Stimulated activated CD8-positive, alpha-beta memory T cell treated with anti-CD3 and anti-CD28 coated beads, Interleukin-15, amount 100 ng/mL, for 4 hours (primary cell): ENCODE data around the gene DTNB.

ENCODE experiments used
- DNase-seq, 2 donors: peaks; one replicate each; pipeline ENCODE4 v3.0.0-alpha.2; 2020; ENCODE audit warnings: low read depth in 2 of 2

Gene DTNB

DNA sequence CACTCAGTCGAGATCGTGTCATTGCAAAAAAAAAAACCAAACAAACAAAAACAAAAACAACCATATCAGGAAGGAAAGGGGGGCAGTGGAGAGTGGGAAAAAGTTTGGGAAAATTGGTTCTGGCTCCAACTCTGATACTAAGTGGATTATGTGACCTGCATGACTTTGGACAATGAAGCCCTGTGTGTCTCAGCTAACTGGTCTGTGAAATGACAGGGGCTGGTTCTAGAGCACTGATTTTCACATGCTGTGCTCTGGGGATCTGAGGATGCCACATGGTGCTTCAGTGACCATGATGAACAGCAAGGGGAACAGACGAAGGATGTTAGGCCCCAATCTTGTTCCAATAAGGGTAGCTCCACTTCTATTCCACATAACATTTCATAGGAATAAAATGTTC is 174.2 kb downstream of the DTNB start:
- DNase-seq = no peak

DNA sequence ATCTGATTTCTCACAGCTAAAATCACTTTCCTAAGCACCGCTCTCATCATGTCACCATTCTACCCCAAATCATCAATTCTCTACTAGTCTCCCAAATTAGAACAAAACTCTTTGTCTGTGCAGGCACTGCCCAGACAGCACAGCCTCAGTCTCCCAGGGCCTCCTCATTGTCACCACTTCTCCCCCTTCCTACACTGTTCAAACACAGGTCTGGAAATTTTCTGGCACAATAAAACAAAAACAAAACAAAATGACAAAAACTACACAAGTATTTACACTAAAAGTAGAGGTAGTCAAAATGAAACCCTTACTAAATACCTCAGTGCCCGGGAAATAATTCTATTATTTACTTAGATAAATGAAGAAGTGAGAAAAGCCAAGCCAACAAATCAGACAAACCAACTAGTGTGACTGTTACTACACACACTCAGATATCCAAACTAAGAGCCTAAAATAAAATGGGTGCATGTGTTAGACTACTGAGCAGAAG is 175.4 kb downstream of the DTNB start:
- DNase-seq = no peak

DNA sequence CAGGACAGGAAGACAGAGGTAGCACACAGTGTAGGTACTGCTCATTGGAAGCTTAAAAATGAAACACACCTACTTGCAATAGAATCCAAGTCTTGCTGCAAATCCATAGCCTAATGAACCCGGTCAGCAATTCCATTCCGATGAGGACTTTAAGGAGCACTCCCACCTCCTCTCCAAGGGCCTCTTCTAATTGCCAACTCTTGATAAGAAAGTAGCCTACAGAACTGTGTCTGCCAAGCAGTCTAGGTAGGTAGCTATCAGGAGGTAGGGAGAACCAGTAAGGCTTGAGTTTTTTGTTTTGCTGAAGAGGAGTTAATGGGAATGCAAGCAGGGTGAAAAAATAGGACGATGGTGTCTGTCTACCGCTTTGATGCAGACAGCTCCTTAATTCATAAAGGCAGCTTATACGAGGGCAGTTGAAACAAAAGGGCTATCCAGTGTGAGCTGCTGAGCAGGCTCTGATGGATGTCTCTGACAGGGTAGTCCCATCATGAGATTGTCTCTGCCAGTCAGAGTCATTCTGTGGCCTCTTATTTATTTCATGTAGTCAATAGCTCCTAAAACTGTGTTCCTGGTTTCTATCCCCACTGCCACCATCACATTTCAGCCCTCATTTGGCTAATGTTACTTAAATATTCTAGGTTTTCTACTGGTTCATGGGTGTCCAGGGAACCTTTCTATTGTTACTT is 176.0 kb downstream of the DTNB start:
- DNase-seq = no peak

DNA sequence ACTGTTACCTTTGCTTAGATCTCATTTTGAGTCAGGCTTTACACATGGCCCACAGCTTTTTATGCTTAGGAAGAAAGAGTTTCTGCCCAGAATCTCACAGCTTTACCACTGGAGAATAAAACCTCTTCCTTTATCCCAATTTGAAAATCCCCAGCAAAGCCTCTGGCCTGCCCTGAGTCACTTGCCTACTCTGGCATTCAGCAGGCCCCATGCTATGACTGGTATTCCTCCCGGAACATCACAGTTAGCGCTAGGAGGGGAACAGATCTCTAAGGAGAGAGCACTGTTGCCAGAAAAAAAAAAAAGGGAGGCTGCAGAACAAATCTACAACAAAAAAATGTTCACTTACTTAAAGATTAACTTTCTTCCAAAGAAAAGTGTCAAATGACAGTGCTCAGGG is 178.8 kb downstream of the DTNB start:
- no peak for DNase-seq

DNA sequence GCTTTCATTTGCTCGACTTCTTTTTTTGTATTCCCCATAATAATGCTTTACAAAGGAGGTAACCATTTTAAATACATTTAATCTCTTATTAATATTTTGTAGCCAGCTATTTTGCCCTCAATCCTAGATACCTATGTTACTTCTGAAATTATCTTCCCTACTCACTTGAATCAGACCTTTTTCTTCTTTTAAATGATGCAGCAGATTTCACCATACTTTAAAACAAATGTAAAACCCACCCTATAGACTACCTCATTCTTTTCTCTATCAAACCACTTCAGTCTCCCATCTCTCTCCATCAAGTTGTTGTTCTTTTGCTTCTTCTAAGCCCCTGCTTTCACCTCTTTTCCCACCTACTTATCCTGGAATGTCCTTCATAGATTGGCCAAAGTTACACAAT is 180.2 kb downstream of the DTNB start:
- no peak for DNase-seq

DNA sequence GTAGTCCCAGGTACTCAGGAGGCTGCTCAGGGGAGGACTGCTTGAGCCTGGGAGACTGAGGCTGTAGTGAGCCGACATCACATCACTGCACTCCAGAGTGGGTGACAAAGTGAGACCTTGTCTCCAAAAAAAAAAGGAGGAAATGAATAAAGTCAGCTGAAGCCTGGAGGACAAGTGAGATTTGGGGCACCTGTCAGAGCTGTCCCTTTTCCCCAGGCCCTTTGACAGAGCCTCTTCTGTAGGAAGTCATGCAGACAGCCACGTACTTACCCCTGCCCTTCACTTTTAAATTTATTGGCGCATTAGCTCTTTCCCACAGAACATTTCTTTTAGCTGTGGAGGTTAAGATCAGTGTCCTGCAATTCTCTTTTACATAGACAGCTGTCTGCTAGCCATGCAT is 180.7 kb downstream of the DTNB start:
- DNase-seq = no peak

DNA sequence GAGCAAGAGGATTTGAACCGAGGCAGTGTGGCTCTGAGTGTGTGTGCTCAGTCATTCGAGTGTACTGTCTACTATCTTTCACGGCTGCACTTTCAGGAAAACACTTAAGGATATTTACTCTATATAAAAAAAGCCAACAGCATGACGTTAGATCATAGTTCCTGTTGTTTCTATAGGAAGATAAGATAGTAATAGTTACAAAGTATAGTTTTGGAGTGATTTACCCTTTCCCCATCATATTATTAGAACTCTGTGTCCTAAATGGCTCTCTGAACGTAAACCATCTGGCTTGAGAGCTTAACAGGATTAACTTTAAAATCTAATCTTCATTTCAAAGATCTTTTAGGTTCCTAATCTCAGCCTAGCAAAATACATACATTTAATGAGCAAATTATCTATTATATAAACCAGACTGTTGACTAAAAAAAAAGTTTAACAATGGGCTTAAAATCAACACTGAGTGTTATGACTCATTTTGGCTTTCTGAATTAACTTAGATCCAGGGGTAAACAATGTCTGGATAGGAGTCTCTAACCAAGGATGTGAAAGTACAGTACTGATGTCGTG is 181.3 kb downstream of the DTNB start:
- DNase-seq = no peak

DNA sequence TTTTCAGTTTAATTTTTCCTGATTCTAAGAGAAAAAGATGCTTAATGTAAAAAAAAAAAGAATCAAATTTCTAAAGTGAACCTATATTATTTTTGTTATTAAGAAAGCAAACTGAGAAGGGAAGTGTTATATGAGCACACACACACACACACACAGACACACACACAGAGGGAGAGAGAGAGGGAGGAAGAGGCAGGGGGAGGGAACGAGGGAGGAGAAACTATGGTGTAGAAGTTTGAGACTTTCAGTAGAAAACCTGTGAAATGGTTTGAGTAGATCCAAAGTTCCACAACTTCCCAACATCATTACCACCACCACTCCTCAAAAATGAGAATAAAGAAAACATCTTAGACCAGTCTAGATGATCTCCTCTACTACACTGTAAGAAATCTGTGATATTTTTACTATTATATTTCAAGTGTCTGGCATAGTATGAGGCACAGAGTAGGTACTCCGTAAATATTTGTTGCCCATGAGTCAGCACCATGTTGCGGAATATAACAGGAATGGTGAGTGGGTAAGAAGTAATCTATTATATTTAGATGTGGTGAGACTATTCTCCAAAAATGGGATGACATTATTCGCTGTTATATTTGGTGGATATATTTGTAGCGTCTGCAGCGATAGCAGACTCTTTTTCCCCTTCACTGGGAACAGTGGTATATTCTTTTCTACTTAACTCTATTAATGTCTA is 182.2 kb downstream of the DTNB start:
- DNase-seq = no peak

DNA sequence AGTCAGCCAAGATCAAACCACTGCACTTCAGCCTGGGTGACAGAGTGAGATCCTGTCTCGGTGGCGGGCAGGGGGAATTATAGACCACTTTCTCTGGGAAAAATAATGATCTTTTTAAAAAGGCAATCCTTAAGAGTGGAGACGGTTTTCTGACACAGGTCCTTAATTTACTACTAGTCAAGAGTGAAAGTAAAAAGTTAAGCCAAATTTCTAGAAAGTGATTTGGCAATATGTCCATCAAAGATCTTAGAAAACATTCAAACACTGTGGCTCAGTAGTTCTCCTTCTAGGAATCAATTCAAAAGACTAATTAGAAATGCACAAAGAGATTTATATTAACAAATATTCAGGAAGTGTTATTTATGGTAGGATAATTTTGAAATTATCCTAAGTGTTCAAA is 183.2 kb downstream of the DTNB start:
- no peak for DNase-seq

DNA sequence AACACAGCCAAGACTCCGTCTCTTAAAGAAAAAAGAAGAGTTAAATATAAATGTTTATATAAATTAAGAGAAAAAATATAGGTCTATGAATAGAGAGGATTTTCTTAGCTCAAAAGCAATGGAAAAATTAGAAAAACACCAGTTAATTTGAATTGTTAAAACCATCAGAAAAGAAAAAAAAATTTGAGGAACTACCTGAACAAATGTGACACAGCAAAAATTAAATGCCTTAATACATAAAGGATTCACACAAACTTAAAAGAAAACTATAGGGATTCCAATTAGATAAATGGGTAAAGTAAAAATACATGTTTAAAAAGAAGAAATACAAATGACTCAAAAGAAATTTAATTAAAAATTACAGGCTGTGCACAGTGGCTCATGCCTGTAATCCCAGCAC is 183.7 kb downstream of the DTNB start:
- DNase-seq = no peak

DNA sequence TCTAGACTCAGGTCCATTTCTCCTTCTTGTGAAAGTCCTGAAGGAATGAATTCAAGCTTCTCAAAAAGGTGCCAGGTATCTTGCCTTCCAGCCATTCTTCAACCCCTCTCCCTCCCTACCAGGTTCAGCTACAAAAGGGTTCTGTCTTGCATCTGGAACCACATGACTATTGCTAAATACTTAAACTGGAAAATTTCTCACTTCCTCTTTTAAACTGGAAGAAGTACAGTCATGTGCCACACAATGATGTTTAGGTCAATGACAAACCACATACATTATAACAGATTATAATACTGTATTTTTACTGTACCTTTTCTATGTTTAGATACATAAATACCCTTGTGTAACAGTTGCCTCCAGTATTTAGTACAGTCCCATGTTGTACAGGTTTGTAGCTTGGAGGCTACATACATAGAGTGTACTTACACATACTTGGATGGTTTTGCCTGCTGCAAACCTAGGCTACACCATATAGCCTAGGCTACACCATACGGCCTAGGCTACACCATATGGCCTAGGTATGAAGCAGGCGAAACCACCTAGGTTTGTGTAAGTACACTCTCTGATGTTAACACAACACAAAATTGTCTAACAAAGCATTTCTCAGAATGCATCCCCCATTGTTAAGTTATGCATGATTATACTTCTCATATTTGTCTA is 189.6 kb downstream of the DTNB start:
- no peak for DNase-seq

DNA sequence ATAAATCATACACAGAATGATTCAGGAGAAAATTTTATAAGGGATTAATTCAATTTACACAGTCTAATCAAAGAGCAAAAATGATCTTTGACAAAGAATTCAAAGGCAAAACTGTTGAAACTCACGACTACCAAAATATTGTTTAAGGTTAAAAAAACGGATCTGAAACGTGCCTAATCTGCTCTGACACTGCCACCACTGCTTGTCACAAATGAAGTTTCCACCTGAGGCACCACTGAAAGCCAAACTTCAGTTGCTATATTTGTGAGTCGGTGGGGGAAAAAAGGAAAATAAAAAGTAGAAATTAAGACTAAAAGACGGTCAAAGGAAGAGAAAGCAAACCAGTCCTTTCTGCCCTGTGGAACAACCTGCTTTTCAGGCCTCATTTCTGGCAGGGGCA is 191.0 kb downstream of the DTNB start:
- DNase-seq = no peak

DNA sequence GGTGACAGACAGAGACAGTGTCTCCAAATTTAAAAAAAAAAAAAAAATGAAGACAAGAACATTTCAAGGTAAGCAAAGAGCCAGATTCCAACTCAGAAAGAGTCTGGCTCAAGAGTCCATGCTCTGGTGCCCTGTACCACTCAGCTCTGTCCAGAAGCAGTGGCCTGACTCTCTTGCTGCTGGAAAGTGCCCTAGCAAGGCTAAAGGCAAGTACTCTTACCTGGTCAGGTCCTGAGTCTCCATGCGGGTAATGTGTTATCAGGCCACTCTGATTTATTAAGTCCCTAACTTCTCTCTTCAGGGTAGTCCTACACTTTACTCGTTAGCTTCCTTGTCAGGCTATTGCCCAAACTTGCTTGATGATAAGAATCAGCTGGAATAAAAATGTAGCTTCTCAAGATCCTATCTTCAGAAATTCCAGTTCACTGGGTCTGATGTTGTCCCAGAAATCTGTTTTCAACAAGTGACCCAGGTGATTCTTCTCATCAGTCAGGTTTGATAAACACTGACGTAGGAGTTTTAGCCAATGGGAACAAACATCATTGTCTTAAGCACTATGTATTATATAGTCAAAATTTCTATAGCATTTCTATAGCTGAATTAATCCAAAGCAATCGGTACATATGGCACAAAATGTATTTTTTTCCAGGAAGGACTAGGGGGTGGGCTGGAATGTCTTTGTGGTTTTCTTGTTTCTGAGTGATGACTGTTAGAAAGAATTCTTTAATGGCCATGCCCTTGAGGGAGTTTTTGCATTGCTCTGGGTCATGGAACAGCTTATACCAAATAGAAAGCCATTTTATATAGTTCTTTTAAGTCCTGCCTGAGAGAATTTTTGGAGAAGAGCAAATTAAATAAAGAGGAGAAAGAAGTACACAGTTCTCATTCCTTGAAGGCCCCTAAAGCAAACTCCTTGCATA is 191.7 kb downstream of the DTNB start:
- DNase-seq = no peak

DNA sequence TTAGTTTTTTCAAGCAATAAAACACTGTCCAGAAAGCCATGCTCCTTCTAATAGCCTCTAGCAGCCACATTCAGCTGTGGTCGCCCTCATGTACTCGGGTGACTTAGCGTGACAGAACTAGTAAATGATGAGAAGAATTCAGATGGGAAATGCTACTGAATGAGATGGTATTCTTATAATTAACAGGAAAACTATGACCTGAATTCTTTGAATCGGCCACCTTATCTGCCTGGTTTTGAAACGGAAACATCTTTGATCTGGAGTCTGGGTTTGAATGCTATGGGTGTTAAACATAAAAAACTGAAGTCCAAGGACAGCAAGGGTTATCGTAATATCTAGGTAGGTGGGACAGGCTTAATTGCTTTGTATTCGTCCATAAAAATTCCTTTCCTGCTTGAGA is 192.8 kb downstream of the DTNB start:
- DNase-seq = no peak

DNA sequence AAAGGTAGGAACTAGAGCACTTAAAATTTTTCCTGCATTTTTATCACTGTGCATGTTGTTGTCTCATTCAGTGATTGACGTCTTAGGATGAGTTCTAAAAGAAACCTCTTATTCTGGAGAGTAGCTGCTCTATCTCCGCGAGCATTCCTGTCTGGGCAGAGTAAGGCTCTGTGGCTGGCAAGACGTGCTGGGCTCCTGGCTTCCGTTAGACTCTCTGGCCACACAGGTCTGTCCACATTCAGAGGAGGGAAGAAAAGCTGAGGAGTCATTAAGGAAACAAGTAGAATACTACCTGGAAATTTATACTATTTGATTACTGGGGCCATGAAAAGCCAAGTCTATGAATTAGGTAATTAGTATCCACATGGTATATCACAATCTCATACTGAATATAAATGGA is 193.6 kb downstream of the DTNB start:
- no peak for DNase-seq

DNA sequence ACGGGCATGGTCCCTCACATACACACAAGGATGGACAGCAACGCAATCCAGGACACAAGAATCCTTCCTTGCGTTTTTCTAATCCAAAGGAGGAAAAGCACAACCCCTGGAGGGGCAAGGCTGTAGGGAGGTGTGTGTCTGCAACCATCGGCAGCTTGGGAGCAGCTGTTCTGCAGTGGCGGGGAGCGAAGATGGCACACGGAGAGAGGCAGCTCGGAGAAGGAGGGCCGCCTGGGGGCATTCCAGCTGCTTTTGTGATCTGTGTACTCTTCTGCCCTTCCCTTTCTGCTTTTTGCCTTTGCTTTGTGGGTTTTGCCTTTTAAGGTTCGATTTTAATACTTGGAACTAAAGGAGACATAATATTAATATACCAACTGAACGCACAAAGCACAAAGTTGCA is 194.6 kb downstream of the DTNB start:
- no peak for DNase-seq

DNA sequence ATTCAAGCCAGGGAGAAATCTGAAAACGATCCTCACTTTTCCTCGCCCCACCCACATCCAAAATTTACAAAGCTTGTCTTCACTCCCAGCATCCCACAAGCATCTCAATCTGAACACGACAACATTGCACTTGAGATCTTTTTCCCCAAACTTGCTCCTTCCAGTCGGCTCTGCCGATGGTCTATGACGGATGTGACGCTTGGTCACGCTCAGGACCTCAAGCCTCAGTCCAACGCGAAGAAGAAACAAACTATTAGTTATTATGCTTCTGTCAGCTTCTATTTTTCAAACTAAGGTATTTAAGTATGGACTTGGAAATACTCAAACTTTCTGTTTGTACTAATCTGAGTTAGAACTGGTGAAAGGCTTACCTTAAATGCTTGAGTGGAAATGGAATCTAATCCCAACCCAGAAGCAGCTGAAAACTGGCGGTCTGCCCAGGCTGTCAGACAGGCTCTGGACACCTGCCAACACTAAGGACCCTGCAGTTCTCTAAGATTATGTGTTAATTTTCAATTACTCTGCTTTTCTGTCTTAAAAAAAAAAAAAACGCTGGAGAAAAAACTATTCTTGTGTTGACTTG is 199.5 kb downstream of the DTNB start:
- no peak for DNase-seq

DNA sequence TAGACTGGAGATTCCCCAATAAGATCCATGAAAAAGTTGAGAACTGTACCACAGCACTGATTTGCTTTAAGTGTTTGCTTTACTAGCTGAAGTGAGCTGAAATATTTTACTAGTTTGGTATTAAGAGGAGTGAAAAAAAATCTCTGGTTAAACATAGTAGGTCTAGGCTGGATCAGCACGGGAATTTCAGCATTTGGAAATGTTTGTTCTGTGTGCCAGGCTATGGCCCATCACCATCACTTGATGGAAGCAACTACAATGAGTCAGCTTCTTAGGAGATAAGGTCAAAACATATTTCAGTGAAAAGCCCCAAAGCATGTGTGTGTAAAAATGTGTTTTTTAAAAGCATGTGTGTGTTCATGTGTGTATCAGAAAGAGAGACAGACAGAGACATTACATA is 200.2 kb downstream of the DTNB start:
- DNase-seq = no peak

DNA sequence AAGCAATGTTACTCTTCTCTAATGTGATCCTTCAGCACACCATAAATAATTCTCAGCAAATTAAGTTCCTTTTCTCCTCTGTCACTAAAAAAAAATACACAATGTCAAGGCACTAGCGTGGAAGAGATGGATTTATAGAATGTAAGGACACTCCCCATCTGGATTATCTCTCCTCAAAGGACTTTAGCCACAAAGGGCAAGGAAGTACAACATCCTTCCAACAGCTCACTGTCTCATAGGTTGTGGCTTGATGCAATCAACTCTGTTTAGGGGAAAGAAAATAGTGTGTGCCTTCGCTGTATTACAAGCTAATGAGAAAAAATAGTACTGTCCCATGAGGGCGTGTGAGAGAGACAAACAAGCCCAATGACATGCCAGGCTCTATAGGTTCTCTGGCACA is 202.6 kb downstream of the DTNB start:
- no peak for DNase-seq

DNA sequence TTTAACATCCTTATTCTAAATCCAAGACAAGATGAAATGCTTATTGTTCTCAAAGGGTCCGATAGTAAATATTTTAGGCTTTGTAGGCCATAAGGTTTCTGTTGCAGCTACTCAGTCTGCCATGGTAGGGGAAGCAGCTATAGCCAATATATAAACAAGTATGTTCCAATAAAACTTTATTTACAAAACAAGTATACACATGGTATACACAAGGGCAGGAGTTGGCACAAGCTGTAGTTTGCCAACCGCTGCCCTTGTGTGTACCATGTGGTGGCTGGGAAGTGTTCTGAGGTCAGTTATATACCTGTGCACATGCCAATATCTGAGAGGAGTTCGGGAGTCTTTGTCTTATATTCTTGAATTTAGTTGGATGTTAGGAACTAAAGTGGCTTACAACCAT is 205.6 kb downstream of the DTNB start:
- no peak for DNase-seq

DNA sequence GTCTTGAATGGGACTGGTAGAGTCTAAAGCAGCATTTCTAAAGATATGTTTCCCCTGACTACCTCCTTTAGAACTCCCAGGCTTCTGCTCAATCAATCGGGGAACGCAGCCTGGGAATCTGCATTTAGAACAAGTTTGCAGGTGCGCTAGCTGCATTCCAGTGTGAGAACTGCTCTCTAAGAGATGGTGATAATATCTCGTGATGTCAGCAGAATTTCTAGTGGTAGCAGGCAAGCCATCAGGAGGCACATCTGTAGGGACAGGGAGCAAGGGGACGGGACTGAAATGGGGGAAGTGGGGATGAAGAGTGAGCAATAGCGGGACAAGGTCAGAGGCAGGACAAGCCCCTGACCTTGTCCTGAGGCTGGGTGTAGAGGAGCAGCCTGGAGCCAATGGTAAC is 211.4 kb downstream of the DTNB start:
- no peak for DNase-seq
